Neural progenitor cell (in vitro differentiated cells): ENCODE measurements around the gene KDM6B.

Experiments used
- CTCF ChIP-seq: fragments of 200-600 bp; sonication (generic); IDR thresholded peaks from 2 replicates; pipeline ENCODE4 v1.5.1; 2017; ENCODE audit warnings: antibody characterized with exemption, mild to moderate bottlenecking
- EZH2 ChIP-seq: fragments of 200-600 bp; sonication (generic); IDR thresholded peaks from 2 replicates; pipeline ENCODE4 v1.6.1; 2017; ENCODE audit warnings: antibody characterized with exemption, mild to moderate bottlenecking, moderate library complexity
- EZH2phosphoT487 ChIP-seq: fragments of 200-600 bp; sonication (generic); IDR thresholded peaks from 2 replicates; pipeline ENCODE4 v1.6.1; 2017; ENCODE audit warnings: antibody characterized with exemption

DNA sequence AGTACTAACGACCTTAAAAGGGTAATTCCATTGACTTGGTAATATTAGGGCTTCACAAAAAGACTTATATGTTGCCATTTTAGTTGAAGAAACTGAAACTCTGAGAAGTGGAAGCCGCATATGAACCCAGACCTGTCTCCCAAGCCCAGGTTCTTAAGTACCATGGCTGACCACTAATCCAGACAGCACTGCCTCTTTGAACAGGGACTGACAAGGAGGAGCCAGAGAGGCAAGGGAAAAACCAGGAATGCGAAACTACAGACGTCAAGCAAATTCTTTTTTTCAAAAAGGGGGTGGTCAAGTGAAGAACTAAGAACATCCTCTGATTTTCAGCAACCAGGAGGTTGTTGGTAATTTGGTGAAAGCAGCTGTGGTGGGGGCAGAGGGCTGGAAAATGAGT lies 39.0 kb downstream of the KDM6B start:
- TF ChIP-seq CTCF = no peak
- TF ChIP-seq EZH2 = no peak
- no peak for TF ChIP-seq EZH2phosphoT487
